Ovary (tissue), 3 donors: ENCODE measurements around the gene ANK2.

Experiments used
- CTCF ChIP-seq, 3 donors: fragments of 450-650 bp in 2 of 3; fragments of 200-600 bp in 1 of 3; IDR thresholded peaks; one replicate each; pipeline versions ENCODE4 v1.5.1 to v1.8.0; 2016 to 2022; ENCODE audit warnings: antibody characterized with exemption in 3 of 3, mild to moderate bottlenecking in 1 of 3
- EP300 ChIP-seq: sonication (generic); formaldehyde crosslinking; IDR thresholded peaks from one replicate; pipeline ENCODE4 v1.6.1; 2017; ENCODE audit warnings: antibody characterized with exemption
- POLR2A ChIP-seq: fragments of 450-650 bp; IDR thresholded peaks from one replicate; pipeline ENCODE4 v1.6.1; 2017; ENCODE audit warnings: antibody characterized with exemption, mild to moderate bottlenecking, moderate library complexity
- donor health status: DM: no; HTN: no; CAD: no.

- no peak for TF ChIP-seq POLR2A
- no peak for TF ChIP-seq CTCF (IDR thresholded peaks at IDR 0.05)
- TF ChIP-seq EP300, result no peak
Observed at GRCh38 chr4:113116414-113117357, 67.2 kb downstream of the ANK2 start.
